Osteocyte (in vitro differentiated cells): ENCODE results near the gene GRM4. TPM values are rescaled to one million over a fixed set of nuclear protein-coding genes. Genes with fewer than 3 reads are reported as not detected.

Experiments
- DNase-seq: peaks from one replicate; pipeline ENCODE4 v3.0.0; 2021; ENCODE audit warnings: mixed read lengths; ENCODE audit not compliant: unreplicated experiment; ENCODE audit errors: extremely low spot score
- H3K27ac Mint-ChIP-seq: one replicate; pipeline ENCODE4 v1.8.0; 2021; ENCODE audit warnings: mild to moderate bottlenecking, mixed read lengths; ENCODE audit not compliant: unreplicated experiment
- H3K27me3 Mint-ChIP-seq: one replicate; pipeline ENCODE4 v1.8.0; 2021; ENCODE audit warnings: mixed read lengths; ENCODE audit not compliant: unreplicated experiment
- H3K36me3 Mint-ChIP-seq: one replicate; pipeline ENCODE4 v1.8.0; 2021; ENCODE audit warnings: mixed read lengths; ENCODE audit not compliant: unreplicated experiment
- H3K4me1 Mint-ChIP-seq: one replicate; pipeline ENCODE4 v1.8.0; 2021; ENCODE audit warnings: mixed read lengths; ENCODE audit not compliant: unreplicated experiment
- H3K4me3 Mint-ChIP-seq: one replicate; pipeline ENCODE4 v1.8.0; 2021; ENCODE audit warnings: mild to moderate bottlenecking, moderate library complexity, mixed read lengths; ENCODE audit not compliant: unreplicated experiment
- H3K9me3 Mint-ChIP-seq: one replicate; pipeline ENCODE4 v1.8.0; 2021; ENCODE audit warnings: mixed read lengths; ENCODE audit not compliant: unreplicated experiment
- total RNA-seq: library from RNA; stranded (reverse); gene quantifications from 2 replicates; pipeline ENCODE4 v1.2.1, GENCODE V29; 2021
- TF ChIP-seq, protein P1 (sequence below): fragments of 200-600 bp; sonication (generic); IDR thresholded peaks from 2 replicates; pipeline ENCODE4 v1.5.0; 2021; ENCODE audit warnings: antibody characterized with exemption, mild to moderate bottlenecking, moderate library complexity

GRM4 gene
- total RNA-seq, 1 donor from 2014 or later: 0.40 TPM

DNA sequence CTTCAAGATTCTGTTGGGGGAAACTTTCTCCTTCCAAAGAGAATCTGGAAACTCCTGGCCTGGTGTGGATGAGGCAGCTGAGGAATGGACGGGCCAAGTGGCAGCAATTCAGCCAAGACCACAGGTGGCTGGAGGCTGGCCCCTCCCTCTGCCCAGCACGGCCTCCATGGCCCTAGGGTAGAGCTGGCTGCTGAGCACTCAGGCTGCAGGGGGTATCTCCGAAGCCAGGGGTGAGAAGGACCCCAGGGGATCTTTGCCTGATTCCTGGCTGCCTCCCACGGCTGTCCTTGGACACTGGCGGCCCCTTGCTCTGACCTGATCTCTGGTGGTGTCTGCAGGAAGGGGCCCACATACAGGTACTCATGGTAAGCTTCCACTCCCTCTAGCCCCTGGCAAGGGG, 39.0 kb downstream of the GRM4 start:
- no peaks in the 10 kb centered on the region for H3K9me3 Mint-ChIP-seq
- DNase-seq: no peak
- H3K4me3 Mint-ChIP-seq: no peak overlapping the region
- TF ChIP-seq, protein P1, sequence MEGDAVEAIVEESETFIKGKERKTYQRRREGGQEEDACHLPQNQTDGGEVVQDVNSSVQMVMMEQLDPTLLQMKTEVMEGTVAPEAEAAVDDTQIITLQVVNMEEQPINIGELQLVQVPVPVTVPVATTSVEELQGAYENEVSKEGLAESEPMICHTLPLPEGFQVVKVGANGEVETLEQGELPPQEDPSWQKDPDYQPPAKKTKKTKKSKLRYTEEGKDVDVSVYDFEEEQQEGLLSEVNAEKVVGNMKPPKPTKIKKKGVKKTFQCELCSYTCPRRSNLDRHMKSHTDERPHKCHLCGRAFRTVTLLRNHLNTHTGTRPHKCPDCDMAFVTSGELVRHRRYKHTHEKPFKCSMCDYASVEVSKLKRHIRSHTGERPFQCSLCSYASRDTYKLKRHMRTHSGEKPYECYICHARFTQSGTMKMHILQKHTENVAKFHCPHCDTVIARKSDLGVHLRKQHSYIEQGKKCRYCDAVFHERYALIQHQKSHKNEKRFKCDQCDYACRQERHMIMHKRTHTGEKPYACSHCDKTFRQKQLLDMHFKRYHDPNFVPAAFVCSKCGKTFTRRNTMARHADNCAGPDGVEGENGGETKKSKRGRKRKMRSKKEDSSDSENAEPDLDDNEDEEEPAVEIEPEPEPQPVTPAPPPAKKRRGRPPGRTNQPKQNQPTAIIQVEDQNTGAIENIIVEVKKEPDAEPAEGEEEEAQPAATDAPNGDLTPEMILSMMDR: no peak
- peaks cover 21% of the 10 kb centered on the region for H3K27me3 Mint-ChIP-seq
- no peak overlapping the region for H3K27ac Mint-ChIP-seq
- no peaks in the 10 kb centered on the region for H3K4me1 Mint-ChIP-seq
- no peaks in the 10 kb centered on the region for H3K36me3 Mint-ChIP-seq

DNA sequence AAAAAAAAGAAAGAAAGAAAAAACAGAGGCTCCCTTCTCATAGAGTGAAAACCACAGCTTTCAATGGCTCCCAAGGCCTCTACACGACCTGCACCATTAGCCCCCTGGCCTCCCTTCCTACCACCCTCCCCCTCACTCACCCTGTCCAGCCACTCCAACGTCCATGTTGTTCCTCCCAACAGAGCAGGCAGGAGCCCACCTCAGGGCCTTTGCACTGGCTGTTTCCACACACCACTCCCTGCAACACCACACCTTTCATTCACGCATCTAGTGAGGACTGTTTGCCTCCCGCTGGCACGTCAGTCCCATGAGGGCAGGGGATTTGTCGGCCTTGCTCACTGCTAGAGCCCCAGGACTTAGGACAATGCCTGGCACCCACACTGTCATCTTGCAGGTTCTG, 39.5 kb downstream of the GRM4 start:
- Mint-ChIP-seq H3K27me3 (peaks cover 21% of the 10 kb centered on the region), H3K27ac (no peak overlapping the region), H3K9me3 (no peaks in the 10 kb centered on the region), H3K36me3 (no peaks in the 10 kb centered on the region), H3K4me1 (no peaks in the 10 kb centered on the region), H3K4me3 (no peak overlapping the region)
- DNase-seq: no peak
- TF ChIP-seq, protein P1: no peak

DNA sequence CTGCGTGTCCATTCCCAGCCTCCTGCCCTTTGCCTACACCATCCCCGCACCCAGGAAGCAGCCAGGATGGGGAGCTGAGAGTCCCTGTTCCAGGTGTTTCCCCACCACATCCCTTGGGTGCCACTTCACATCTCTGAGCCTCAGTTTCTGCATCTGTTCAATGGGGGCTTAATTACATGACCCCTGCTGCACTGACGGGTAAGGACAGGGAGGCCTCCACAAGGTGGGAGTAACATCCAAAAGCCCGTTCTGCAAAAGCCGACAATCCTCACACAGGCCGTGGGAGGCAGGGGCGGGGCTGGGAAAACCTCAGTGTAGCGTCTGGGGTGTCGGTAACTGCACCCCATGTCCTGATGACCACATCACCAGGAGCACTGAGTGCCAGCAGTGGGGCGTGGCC, 41.3 kb downstream of the GRM4 start:
- H3K27me3 Mint-ChIP-seq: peaks cover 28% of the 10 kb centered on the region
- no peaks in the 10 kb centered on the region for H3K9me3 Mint-ChIP-seq
- no peak overlapping the region for H3K4me3 Mint-ChIP-seq
- no peak for DNase-seq
- TF ChIP-seq, protein P1: no peak
- no peaks in the 10 kb centered on the region for H3K4me1 Mint-ChIP-seq
- no peaks in the 10 kb centered on the region for H3K36me3 Mint-ChIP-seq
- no peak overlapping the region for H3K27ac Mint-ChIP-seq

DNA sequence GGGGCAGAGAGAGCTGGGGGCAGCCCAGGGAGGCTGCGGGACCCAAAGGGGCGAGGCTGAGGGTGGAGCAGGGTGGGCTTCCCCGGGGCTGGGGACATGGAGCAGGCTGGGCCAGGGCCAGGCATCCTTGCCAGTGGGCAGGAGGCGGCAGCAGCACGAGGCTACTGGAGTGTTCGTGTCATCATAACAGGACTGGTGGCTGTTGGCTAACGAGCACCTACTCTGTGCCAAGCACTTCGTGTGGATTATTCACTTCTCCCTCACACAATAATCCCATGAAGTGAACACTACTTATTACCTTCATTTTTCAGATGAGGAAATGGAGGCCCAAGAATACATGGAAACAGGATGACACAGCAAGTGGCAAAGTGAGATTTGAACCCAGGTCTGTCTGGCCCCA, 41.7 kb downstream of the GRM4 start:
- Mint-ChIP-seq H3K36me3 (no peaks in the 10 kb centered on the region), H3K27ac (no peak overlapping the region), H3K27me3 (peaks cover 28% of the 10 kb centered on the region), H3K4me1 (no peaks in the 10 kb centered on the region), H3K9me3 (no peaks in the 10 kb centered on the region), H3K4me3 (no peak overlapping the region)
- DNase-seq: no peak
- TF ChIP-seq, protein P1: no peak

DNA sequence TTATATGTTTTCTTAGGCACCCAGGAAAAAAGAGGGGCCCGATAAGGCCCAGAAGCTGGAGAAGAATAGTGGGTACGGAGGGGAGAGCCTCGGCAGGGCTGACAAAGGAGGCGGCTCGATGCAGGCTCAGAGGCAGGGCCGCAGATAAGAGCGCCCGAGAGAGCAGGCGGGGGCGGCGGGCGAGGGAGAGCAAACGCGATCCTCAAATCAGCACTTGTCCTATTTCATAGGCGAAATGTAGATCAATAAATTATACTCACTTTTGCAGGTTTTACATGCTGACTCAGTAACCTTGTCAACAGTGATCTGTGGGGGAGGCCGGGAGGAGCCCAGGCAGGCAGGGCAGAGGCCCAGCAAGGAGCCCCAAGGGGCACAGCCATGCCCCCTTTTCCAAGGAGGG, 42.6 kb downstream of the GRM4 start:
- Mint-ChIP-seq H3K36me3 (no peaks in the 10 kb centered on the region), H3K4me1 (no peaks in the 10 kb centered on the region), H3K27me3 (peaks cover 22% of the 10 kb centered on the region), H3K27ac (no peak overlapping the region), H3K4me3 (no peak overlapping the region), H3K9me3 (no peaks in the 10 kb centered on the region)
- DNase-seq: no peak
- TF ChIP-seq, protein P1: no peak
